HCT116 (cell line): ENCODE data around the gene TIMD4. TPM values are rescaled to one million over a fixed set of nuclear protein-coding genes. Genes with fewer than 3 reads are reported as not detected.
"Not testable (repeated sequence)": the region's sequence is repeated elsewhere in the genome, so short reads cannot be mapped to it uniquely, and the experiment has no call there.

Experiments used
- ATAC-seq: fragments of 200-7000 bp; cut with Tn5 transposase; 2 replicates; pipeline ENCODE4 v1.9.1; 2020; ENCODE audit warnings: mild to moderate bottlenecking, moderate library complexity
- BruUV-seq: library from RNA; stranded (reverse); fragments of 400-500 nt; replicated peaks from 2 replicates; lab custom pipeline; 2021; lab: Mats Ljungman, UMichigan
- CTCF ChIA-PET: fragments of 300-600 bp; sonication (Branson Sonifier 250); formaldehyde crosslinking; loops from one replicate; lab custom pipeline; 2021; ENCODE audit warnings: antibody characterized with exemption; lab: Charles Lee
- POLR2A ChIA-PET: fragments of 300-600, 350-600 bp; sonication (Branson Sonifier 250); formaldehyde crosslinking; loops from one replicate; lab custom pipeline; 2021; ENCODE audit warnings: antibody characterized with exemption; lab: Charles Lee
- RAD21 ChIA-PET, 2 experiments: fragments of 300-600 bp; sonication (Branson Sonifier 250); formaldehyde crosslinking; loops; one replicate each; lab custom pipeline; 2023; ENCODE audit warnings: low total read pairs in 2 of 2; ENCODE audit not compliant: uncharacterized antibody in 2 of 2, unreplicated experiment in 2 of 2, low non-redundant PET in 1 of 2; lab: Charles Lee
- DNase-seq: peaks from one replicate; pipeline ENCODE4 v3.0.0-alpha.2; 2010; ENCODE audit warnings: low read depth, low spot score
- H2AFZ ChIP-seq: fragments of 200-600 bp; shearing (Covaris generic), sonication (generic); 2 replicates; pipeline ENCODE4 v1.6.1; 2017; ENCODE audit warnings: low read depth, mixed run types, mixed read lengths, antibody characterized with exemption, low read length; ENCODE audit not compliant: poor library complexity, severe bottlenecking
- H3K27ac ChIP-seq: 2 replicates; pipeline ENCODE4 v1.5.1; 2012; ENCODE audit warnings: low read depth, low read length
- H3K27me3 ChIP-seq: fragments of 200-600 bp; sonication (generic); 2 replicates; pipeline ENCODE4 v1.6.1; 2016; ENCODE audit warnings: mixed run types, low read length, mixed read lengths; ENCODE audit not compliant: insufficient read depth
- H3K36me3 ChIP-seq, 2 experiments: fragments of 200-500 bp in 1 of 2; fragments of 200-600 bp in 1 of 2; sonication (Bioruptor generic) in 1 of 2; sonication (generic) in 1 of 2; 2 replicates each; pipeline versions ENCODE4 v1.5.1 to v1.6.1; 2014 to 2016; ENCODE audit warnings: low read length in 2 of 2, inconsistent platforms in 1 of 2, mixed read lengths in 1 of 2, mixed run types in 1 of 2; ENCODE audit not compliant: insufficient read depth in 2 of 2, control insufficient read depth in 1 of 2
- H3K4me1 ChIP-seq, 2 experiments: fragments of 200-600 bp in 1 of 2; sonication (generic) in 1 of 2; 2 replicates each; pipeline versions ENCODE4 v1.5.1 to v1.6.1; 2012 to 2017; ENCODE audit warnings: low read length in 2 of 2, inconsistent platforms in 1 of 2, mild to moderate bottlenecking in 1 of 2, mixed read lengths in 1 of 2, mixed run types in 1 of 2, moderate library complexity in 1 of 2; ENCODE audit not compliant: insufficient read depth in 2 of 2, control insufficient read depth in 1 of 2
- H3K4me2 ChIP-seq: fragments of 200-600 bp; sonication (generic); 2 replicates; pipeline ENCODE4 v1.6.1; 2017; ENCODE audit warnings: mixed run types, low read length, mixed read lengths
- H3K4me3 ChIP-seq, 2 experiments: fragments of 200-600 bp in 1 of 2; sonication (generic) in 1 of 2; replicated peaks in 1 of 2; 2 replicates each; pipeline ENCODE4 v1.5.1; 2011 to 2016; ENCODE audit warnings: low read length in 2 of 2, control low read depth in 1 of 2, low read depth in 1 of 2, mild to moderate bottlenecking in 1 of 2, mixed read lengths in 1 of 2, mixed run types in 1 of 2
- H3K79me2 ChIP-seq: fragments of 200-600 bp; sonication (generic); 2 replicates; pipeline ENCODE4 v1.6.1; 2017; ENCODE audit warnings: mild to moderate bottlenecking, mixed run types, low read length, moderate library complexity, mixed read lengths; ENCODE audit not compliant: insufficient read depth
- H3K9ac ChIP-seq: fragments of 200-600 bp; sonication (generic); 2 replicates; pipeline ENCODE4 v1.6.1; 2016; ENCODE audit warnings: low read length, mixed read lengths
- H3K9me2 ChIP-seq: fragments of 200-600 bp; sonication (generic), shearing (Covaris generic); 2 replicates; pipeline ENCODE4 v1.6.1; 2017; ENCODE audit warnings: mixed run types, mild to moderate bottlenecking, moderate library complexity; ENCODE audit not compliant: insufficient read depth
- H3K9me3 ChIP-seq, 2 experiments: fragments of 200-500 bp in 1 of 2; fragments of 200-600 bp in 1 of 2; sonication (Bioruptor generic) in 1 of 2; sonication (generic) in 1 of 2; 2 replicates each; pipeline ENCODE4 v1.6.1; 2014 to 2017; ENCODE audit warnings: low read length in 2 of 2, mixed read lengths in 2 of 2, inconsistent platforms in 1 of 2, low read depth in 1 of 2, mild to moderate bottlenecking in 1 of 2, mixed run types in 1 of 2, moderate library complexity in 1 of 2; ENCODE audit not compliant: control insufficient read depth in 1 of 2, insufficient read depth in 1 of 2
- H4K20me1 ChIP-seq: fragments of 200-600 bp; sonication (generic), shearing (Covaris generic); 2 replicates; pipeline ENCODE4 v1.6.1; 2017; ENCODE audit warnings: mixed run types, mild to moderate bottlenecking, moderate library complexity; ENCODE audit not compliant: insufficient read depth
- CEBPB ChIP-seq: IDR thresholded peaks from 2 replicates; pipeline ENCODE4 v1.6.1; 2012; ENCODE audit warnings: low read depth
- ELF1 ChIP-seq: IDR thresholded peaks from 2 replicates; pipeline ENCODE4 v1.6.1; 2012; ENCODE audit warnings: low read depth, borderline replicate concordance
- JUND ChIP-seq: IDR thresholded peaks from 2 replicates; pipeline ENCODE4 v1.6.1; 2012
- REST ChIP-seq: IDR thresholded peaks from 2 replicates; pipeline ENCODE4 v1.6.1; 2012; ENCODE audit warnings: low read depth
- ZNF274 ChIP-seq: fragments of 200-500 bp; sonication (Bioruptor generic); IDR thresholded peaks from 2 replicates; pipeline ENCODE4 v1.6.1; 2014; ENCODE audit warnings: mild to moderate bottlenecking, low read depth, low read length, inconsistent platforms
- intact Hi-C: fragments of 100-400 bp; cut with micrococcal nuclease; formaldehyde crosslinking; loops from 2 replicates; pipeline ENCODE4 v1.10.0; 2022
- total RNA-seq: library from RNA; stranded (reverse); gene quantifications from one replicate; pipeline ENCODE4 v1.2.1, GENCODE V29; 2021; ENCODE audit not compliant: unreplicated experiment

Gene TIMD4
- total RNA-seq, 1 experiment from 2014 or later: not detected

DNA sequence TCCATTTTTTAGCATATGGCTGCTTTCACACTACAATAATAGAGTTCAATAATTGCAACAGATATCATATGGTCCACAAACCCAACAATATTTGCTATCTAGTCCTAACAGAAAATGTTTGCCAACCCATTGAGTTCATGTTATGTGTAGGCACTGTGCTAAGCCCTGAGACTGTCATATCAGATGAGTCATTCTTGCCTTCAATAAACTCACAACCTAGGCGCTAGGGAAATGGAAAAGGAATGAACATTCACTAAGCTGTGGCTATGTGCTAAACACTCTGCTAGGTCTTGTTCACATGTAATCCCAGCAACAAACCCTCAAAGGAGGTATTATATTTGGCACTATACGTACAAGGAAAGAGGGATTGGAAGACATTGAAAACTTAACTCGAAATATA lies 8.4 kb upstream of the TIMD4 start:
- POLR2A ChIA-PET: no interaction called here
- ATAC-seq (no peak), DNase-seq (no peak)
- H3K36me3 ChIP-seq: no peaks in the 10 kb centered on the region
- RAD21 ChIA-PET: no interaction called here
- no peak for TF ChIP-seq ELF1
- no peak for TF ChIP-seq REST
- no peak for TF ChIP-seq CEBPB
- TF ChIP-seq ZNF274: no peak
- no peak for TF ChIP-seq JUND
- H3K9ac ChIP-seq: no peak overlapping the region
- intact Hi-C loops: no loop called here
- H3K4me2 ChIP-seq: no peak overlapping the region
- CTCF ChIA-PET: no interaction called here
- H3K27me3 ChIP-seq: peaks cover 14% of the 10 kb centered on the region
- no peak overlapping the region for H2AFZ ChIP-seq
- no peaks in the 10 kb centered on the region for H3K9me3 ChIP-seq
- H4K20me1 ChIP-seq: no peaks in the 10 kb centered on the region
- H3K9me2 ChIP-seq: no peaks in the 10 kb centered on the region
- no peak overlapping the region for H3K27ac ChIP-seq
- peaks cover 2 to 4% of the 10 kb centered on the region in 2 experiments; a peak in 2 of 4 replicates for H3K4me1 ChIP-seq
- no peaks in the 10 kb centered on the region for H3K79me2 ChIP-seq
- no peak overlapping the region for H3K4me3 ChIP-seq
- BruUV-seq: no TSS peak

DNA sequence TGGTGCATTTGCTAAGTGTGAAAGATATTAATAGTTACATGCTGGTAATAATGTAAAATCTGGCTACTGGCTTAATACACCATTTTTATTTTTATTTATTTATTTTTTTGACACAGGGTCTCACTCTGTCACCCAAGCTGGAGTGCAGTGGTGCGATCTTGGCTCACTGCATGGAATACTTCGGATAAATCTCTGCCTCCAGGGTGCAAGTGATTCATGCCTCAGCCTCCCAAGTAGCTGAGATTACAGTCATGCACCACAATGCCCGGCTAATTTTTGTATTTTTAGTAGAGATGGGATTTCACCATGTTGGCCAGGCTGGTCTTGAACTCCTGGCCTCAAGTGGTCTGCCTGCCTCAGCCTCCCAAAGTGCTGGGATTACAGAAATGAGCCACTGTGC lies 4.4 kb upstream of the TIMD4 start:
- BruUV-seq, H4K20me1 ChIP-seq, POLR2A ChIA-PET, DNase-seq, H3K9me3 ChIP-seq, H3K4me2 ChIP-seq, intact Hi-C loops, H3K27ac ChIP-seq, CTCF ChIA-PET, H3K9me2 ChIP-seq, H2AFZ ChIP-seq, H3K36me3 ChIP-seq, H3K9ac ChIP-seq, RAD21 ChIA-PET, H3K4me3 ChIP-seq, H3K4me1 ChIP-seq, ATAC-seq, H3K79me2 ChIP-seq, H3K27me3 ChIP-seq: not testable (repeated sequence)
